ENCODE data around the gene EBF4.

The EBF4 gene

GRCh38 chr20:2692036-2692885 is at the start of gene EBF4:
EBF4 (plus strand) TSS chr20:2692780; CDS start chr20:2693646, 866 bp downstream.
- no peak for DNase-seq (ENCODE audit: low read depth, low spot score)

DNA sequence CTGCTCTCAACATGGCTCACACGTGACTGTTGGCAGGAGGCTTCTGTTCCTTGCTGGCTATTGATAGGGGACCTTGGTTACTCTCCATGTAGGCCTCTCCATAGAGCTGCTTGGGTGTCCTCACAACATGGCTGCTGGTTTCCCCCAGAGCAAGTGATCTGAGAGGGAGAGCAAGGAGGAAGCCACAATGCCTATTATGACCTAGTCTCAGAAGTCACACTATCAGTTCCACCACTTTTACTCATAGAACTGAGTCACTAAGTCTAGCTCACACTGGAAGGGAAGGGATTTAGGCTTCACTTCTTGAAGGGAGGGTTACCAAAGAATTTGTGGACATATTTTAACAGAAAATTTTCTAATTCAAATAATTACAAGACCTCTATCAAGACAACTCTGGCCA is 48.9 kb upstream of the EBF4 start:
- no peak for DNase-seq (ENCODE audit: low read depth, low spot score)

DNA sequence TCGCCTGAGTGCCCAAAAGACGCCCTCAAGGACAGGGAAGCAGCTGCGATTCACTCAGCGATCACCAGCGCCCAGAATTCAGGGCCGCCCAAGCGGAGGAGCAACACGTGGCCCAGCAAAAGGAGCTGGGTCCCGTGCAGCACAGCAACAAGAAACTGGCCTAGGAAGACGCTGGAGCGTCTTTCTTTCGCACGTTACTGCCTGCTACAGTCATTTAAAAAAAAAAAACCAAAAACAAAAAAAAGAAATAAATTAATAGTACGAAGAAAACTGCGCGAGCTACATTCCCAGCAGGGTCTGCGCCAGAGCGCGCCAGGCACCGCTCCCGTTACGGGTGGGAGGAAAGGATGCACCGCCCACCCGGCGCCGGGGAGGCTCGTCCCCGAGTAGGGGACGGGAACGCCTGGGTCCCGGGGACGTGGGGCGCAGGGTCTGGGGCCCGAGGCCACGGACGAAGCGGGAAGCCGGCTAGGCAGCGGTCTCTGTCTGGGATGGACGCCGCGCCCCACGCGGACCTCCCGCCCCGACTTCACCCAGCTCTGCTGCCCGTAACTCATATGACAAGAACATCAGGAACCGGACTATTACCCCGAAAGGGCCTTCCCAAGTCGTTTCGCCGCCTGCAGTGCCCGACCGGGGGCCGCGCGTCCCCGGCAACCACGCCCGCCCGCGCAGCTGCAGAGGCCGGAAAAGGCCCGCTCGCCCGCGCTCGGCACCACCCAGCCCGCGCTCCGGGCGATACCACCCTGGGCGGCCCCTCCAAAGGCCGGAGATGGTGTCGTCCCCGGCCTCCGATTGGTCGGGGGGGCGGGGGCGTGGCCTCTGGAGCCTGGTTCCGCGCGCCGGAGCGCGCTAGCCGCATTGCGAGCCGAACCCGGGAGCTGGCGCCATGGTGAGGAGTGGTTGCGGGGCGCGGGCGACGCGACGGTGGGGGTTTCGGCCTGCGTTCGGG is 40.5 kb upstream of the EBF4 start, which contains the start of gene NOP56:
Gene NOP56 (plus strand): TSS at position 861 of the 952 bp plus-strand sequence. CDS start 29 bp downstream, at position 890.
- DNase-seq (ENCODE audit: low read depth, low spot score), result peak; percentile 88

- DNase-seq (ENCODE audit: low read depth, low spot score), result no peak
These were observed 39.6 kb upstream of the EBF4 start for GRCh38 chr20:2652724-2653555.

DNA sequence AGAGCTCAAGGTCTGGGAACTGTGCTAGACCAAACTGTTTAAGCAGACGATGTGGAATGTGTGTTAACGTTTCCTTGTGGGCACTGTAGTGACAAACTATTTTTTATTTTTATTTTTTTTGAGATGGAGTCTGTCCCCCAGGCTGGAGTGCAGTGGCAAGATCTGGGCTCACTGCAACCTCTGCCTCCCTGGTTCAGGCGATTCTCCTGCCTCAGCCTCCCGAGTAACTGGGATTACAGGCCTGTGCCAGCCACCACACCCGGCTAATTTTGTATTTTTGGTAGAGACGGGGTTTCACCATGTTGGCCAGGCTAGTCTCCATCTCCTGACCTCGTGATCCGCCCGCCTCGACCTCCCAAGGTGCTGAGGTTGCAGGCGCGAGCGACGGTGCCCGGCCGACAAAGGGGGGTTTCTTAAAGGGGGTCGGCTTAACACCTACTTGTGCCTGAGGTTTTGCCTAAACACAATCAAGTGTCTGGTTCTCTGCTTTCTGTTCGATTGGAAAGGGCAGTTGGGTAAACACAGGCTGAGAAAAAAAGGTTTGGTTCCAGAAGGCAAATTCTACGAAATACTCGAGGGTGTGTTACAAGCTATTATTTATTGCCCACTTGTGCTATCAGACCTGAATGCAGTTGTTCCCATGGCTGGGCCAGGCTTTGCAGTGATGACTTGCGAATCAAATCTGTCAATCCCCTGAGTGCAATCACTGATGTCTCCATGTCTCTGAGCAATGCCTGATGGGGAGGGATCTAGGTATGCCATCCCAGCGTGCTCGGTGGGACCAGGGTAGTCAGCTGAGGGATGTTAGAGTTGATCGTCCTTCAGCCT is 38.8 kb upstream of the EBF4 start:
- no peak for DNase-seq (ENCODE audit: low read depth, low spot score)

GRCh38 chr20:2654384-2654822 is 38.2 kb upstream of the EBF4 start:
- DNase-seq (ENCODE audit: low read depth, low spot score), result no peak

DNA sequence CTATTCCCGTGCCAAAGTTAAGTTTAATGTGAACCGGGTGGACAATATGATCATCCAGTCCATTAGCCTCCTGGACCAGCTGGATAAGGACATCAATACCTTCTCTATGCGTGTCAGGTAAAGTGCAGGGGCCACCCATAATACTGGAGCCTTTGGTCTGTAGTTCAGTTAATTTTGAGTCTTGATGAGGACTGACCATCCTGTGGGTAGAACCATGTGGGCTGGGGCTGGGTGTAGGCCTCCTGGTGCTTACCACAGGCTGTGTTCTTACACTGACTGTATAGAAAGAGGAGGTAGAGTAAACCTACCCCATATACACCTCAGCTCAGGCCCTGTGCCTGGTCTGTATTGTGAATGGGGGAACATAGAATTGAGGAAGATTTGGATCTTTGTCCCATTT is 37.7 kb upstream of the EBF4 start:
- no peak for DNase-seq (ENCODE audit: low read depth, low spot score)

DNA sequence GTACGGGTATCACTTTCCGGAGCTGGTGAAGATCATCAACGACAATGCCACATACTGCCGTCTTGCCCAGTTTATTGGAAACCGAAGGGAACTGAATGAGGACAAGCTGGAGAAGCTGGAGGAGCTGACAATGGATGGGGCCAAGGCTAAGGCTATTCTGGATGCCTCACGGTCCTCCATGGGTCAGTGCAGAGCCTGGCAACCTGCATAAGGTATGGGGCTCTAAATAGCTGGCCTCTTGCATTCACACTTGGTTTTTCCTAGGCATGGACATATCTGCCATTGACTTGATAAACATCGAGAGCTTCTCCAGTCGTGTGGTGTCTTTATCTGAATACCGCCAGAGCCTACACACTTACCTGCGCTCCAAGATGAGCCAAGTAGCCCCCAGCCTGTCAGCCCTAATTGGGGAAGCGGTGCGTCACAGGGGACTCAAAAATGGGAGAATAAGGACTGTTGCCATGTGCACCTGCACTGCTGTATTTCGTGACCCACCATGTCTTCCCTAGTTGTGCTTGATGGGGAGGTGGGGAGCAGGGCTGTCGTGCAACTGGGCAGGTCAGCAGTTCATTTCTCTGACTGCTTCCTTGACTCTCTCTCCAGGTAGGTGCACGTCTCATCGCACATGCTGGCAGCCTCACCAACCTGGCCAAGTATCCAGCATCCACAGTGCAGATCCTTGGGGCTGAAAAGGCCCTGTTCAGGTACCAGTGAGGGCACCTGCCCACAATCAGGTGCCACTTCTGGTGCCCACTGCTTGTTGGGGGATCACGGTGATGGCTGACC is 37.1 kb upstream of the EBF4 start:
- no peak for DNase-seq (ENCODE audit: low read depth, low spot score)

DNA sequence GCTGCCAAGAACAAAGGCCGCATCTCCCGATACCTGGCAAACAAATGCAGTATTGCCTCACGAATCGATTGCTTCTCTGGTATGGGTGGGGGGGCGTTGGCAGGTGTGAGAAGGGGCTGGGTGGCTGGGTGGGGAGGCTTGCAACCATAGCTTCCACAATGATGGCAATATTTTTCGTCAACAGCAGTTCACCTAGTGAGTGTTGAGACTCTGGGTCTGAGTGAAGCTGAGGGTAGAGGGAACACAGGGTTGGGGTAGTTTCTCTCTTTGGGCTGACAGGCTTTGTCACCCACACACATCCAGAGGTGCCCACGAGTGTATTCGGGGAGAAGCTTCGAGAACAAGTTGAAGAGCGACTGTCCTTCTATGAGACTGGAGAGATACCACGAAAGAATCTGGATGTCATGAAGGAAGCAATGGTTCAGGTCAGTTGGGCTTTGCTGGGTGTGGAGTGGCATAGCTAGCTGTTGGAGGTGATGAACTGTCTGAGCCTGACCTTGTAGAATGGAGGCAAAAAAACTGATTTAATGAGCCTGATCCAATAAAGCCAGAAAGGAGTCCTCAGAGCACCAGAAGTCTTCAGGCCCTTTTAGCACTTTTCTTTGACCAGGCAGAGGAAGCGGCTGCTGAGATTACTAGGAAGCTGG is 36.0 kb upstream of the EBF4 start:
- no peak for DNase-seq (ENCODE audit: low read depth, low spot score)

DNA sequence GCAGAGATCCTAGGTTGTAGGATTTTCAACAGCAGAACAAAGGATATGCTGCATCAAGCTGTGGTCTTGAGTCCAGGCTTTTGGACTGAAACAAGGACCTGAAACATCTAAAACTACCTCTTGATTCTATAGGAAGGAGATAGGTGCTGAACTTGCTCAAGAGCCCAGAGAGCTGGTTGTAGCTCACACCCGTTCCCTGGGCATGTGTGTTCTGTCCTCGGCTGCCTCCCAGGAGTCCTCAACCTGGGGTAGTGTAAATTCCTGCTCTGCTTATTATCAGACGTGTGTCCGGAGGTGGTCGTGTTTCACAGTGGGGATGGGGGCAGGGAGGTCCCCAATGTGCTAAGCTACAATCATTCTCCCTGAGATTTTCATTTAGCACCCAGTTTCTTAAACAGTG is 35.3 kb upstream of the EBF4 start:
- DNase-seq (ENCODE audit: low read depth, low spot score), result no peak

- no peak for DNase-seq (ENCODE audit: low read depth, low spot score)
These were observed 34.9 kb upstream of the EBF4 start for GRCh38 chr20:2657674-2658073.

- no peak for DNase-seq (ENCODE audit: low read depth, low spot score)
These were observed 33.9 kb upstream of the EBF4 start for GRCh38 chr20:2658414-2659354.

GRCh38 chr20:2659547-2659946 is 33.0 kb upstream of the EBF4 start:
- no peak for DNase-seq (ENCODE audit: low read depth, low spot score)

- DNase-seq (ENCODE audit: low read depth, low spot score), result no peak
These were observed 29.2 kb upstream of the EBF4 start for GRCh38 chr20:2663364-2663886.

- DNase-seq (ENCODE audit: low read depth, low spot score), result peak; percentile 89
These were observed 28.5 kb upstream of the EBF4 start, which contains the start of gene IDH3B for GRCh38 chr20:2663887-2664719. IDH3B (minus strand) TSS chr20:2664216; CDS start chr20:2664188, 28 bp downstream.

DNA sequence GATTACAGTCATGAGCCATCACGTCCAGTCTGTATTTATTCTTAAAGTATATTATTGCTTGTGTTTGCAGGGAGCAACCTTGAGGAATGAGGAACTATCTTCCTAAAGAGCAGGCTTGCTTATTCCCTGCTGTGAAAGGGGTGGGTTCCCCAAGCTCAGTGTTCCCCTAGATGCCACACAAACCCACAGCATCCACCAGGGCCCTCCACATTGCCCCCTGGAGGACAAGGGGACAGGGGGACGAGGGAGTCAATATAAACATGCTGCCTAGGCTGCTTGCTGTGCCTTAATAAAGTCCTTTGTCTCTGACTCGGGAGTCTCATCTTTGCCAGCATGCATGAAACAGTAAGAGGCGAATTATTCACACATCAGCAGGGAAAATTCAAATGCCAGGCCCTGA is 20.6 kb upstream of the EBF4 start:
- DNase-seq (ENCODE audit: low read depth, low spot score), result no peak

DNA sequence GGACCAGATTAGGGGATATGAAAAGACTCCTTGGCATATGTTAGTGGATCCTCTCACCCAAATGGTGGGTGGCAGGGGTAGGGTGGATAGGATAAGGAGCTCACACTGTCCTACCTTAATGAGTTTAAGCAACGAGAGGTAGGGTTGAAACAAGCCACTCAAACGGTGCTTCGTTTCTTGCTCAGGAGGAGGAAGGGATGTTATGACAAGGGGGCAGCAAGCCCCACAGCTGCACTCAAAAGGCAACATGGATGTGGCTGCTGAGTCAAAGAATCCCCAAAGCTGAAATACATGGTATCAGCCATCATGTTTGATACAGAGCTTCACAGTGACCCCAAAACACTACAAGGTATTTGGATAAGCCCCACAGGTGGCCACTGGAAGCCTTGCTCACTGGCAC is 20.1 kb upstream of the EBF4 start:
- no peak for DNase-seq (ENCODE audit: low read depth, low spot score)
